Trophoblast cell (in vitro differentiated cells and primary cell): Measurements from ENCODE around the gene ASPSCR1.

Source experiments
- DNase-seq, 2 donors: peaks; one replicate each; pipeline ENCODE4 v3.0.0-alpha.2; 2016
- H2AFZ ChIP-seq: 2 replicates; pipeline ENCODE4 v1.6.1; 2013; ENCODE audit warnings: low read length, moderate library complexity, mild to moderate bottlenecking; ENCODE audit not compliant: insufficient read depth, poor library complexity
- H2AK5ac ChIP-seq: 2 replicates; pipeline ENCODE4 v1.6.1; 2013; ENCODE audit warnings: mild to moderate bottlenecking, low read length
- H2BK120ac ChIP-seq: 2 replicates; pipeline ENCODE4 v1.6.1; 2013; ENCODE audit warnings: low read length, mild to moderate bottlenecking, moderate library complexity; ENCODE audit not compliant: insufficient read depth, poor library complexity
- H2BK12ac ChIP-seq: 2 replicates; pipeline ENCODE4 v1.6.1; 2013; ENCODE audit warnings: mild to moderate bottlenecking, low read length, moderate library complexity
- H2BK5ac ChIP-seq: 2 replicates; pipeline ENCODE4 v1.6.1; 2013; ENCODE audit warnings: low read length, low read depth, moderate library complexity, mild to moderate bottlenecking; ENCODE audit not compliant: poor library complexity
- H3K14ac ChIP-seq: 2 replicates; pipeline ENCODE4 v1.6.1; 2013; ENCODE audit warnings: mild to moderate bottlenecking, low read length
- H3K18ac ChIP-seq: 2 replicates; pipeline ENCODE4 v1.6.1; 2013; ENCODE audit warnings: mild to moderate bottlenecking, low read length
- H3K23ac ChIP-seq: 2 replicates; pipeline ENCODE4 v1.6.1; 2013; ENCODE audit warnings: low read length
- H3K27ac ChIP-seq: 2 replicates; pipeline ENCODE4 v1.5.1; 2013; ENCODE audit warnings: low read depth, mild to moderate bottlenecking, inconsistent platforms, low read length, moderate library complexity
- H3K27me3 ChIP-seq: 2 replicates; pipeline ENCODE4 v1.6.1; 2013; ENCODE audit warnings: inconsistent platforms, mild to moderate bottlenecking, low read length, moderate library complexity; ENCODE audit not compliant: insufficient read depth
- H3K36me3 ChIP-seq, 2 experiments: 1 replicate in 1 of 2; 2 replicates in 1 of 2; pipeline ENCODE4 v1.6.1; 2013; ENCODE audit warnings: low read length in 2 of 2, mild to moderate bottlenecking in 2 of 2, moderate library complexity in 1 of 2; ENCODE audit not compliant: insufficient read depth in 2 of 2, control insufficient read depth in 1 of 2
- H3K4ac ChIP-seq: 2 replicates; pipeline ENCODE4 v1.6.1; 2013; ENCODE audit warnings: low read depth, mild to moderate bottlenecking, low read length, moderate library complexity
- H3K4me1 ChIP-seq, 2 experiments: 1 replicate in 1 of 2; 2 replicates in 1 of 2; pipeline ENCODE4 v1.6.1; 2013; ENCODE audit warnings: low read length in 2 of 2, mild to moderate bottlenecking in 2 of 2, moderate library complexity in 1 of 2; ENCODE audit not compliant: insufficient read depth in 2 of 2, control insufficient read depth in 1 of 2
- H3K4me2 ChIP-seq: 2 replicates; pipeline ENCODE4 v1.6.1; 2013; ENCODE audit warnings: inconsistent platforms, mild to moderate bottlenecking, low read length, moderate library complexity
- H3K4me3 ChIP-seq: 2 replicates; pipeline ENCODE4 v1.5.1; 2013; ENCODE audit warnings: mild to moderate bottlenecking, low read depth, low read length, inconsistent platforms
- H3K79me1 ChIP-seq: one replicate; pipeline ENCODE4 v1.6.1; 2013; ENCODE audit warnings: low read length
- H3K79me2 ChIP-seq: 2 replicates; pipeline ENCODE4 v1.6.1; 2013; ENCODE audit warnings: low read length, mild to moderate bottlenecking; ENCODE audit not compliant: control insufficient read depth, insufficient read depth, poor library complexity
- H3K9ac ChIP-seq: 2 replicates; pipeline ENCODE4 v1.6.1; 2013; ENCODE audit warnings: mild to moderate bottlenecking, low read length
- H3K9me3 ChIP-seq: 2 replicates; pipeline ENCODE4 v1.6.1; 2013; ENCODE audit warnings: low read depth, mild to moderate bottlenecking, control low read depth, inconsistent platforms, low read length; ENCODE audit not compliant: insufficient read depth
- H4K12ac ChIP-seq: 2 replicates; pipeline ENCODE4 v1.6.1; 2013; ENCODE audit warnings: low read depth, mild to moderate bottlenecking, low read length, moderate library complexity
- H4K8ac ChIP-seq: 2 replicates; pipeline ENCODE4 v1.6.1; 2013; ENCODE audit warnings: low read depth, mild to moderate bottlenecking, low read length, moderate library complexity
- H4K91ac ChIP-seq: one replicate; pipeline ENCODE4 v1.6.1; 2013; ENCODE audit warnings: low read depth, mild to moderate bottlenecking, low read length, moderate library complexity
- WGBS: extraction: QIAGEN DNeasy Blood & Tissue Kit; methylation state at CpG from one replicate; pipeline ENCODE4 v1.1.7; 2013; ENCODE audit warnings: missing lambda C conversion rate; ENCODE audit not compliant: insufficient read length, insufficient coverage; ENCODE audit errors: extremely low coverage; 5-methylcytosine and 5-hydroxymethylcytosine counted together

The ASPSCR1 gene

GRCh38 chr17:82033359-82034085 is 56.1 kb downstream of the ASPSCR1 start:
- Histone ChIP-seq H4K12ac (no peak overlapping the region), H4K91ac (no peak overlapping the region), H3K4ac (no peak overlapping the region), H3K36me3 (peaks cover 8 to 9% of the 10 kb centered on the region in 2 experiments), H2AK5ac (no peak overlapping the region), H2BK12ac (no peak overlapping the region), H3K23ac (no peak overlapping the region), H3K4me2 (no peak overlapping the region), H3K14ac (no peak overlapping the region), H3K4me3 (no peak overlapping the region), H3K4me1 (peaks cover 5 to 13% of the 10 kb centered on the region in 2 experiments), H3K79me2 (peaks cover 5% of the 10 kb centered on the region), H2BK5ac (no peak overlapping the region), H2AFZ (no peak overlapping the region), H3K79me1 (peaks cover 9% of the 10 kb centered on the region), H4K8ac (no peak overlapping the region), H3K27ac (no peak overlapping the region), H3K9ac (no peak overlapping the region), H3K27me3 (no peaks in the 10 kb centered on the region), H3K9me3 (peaks cover 1% of the 10 kb centered on the region), H2BK120ac (no peak overlapping the region), H3K18ac (no peak overlapping the region)
- WGBS = no CpG with 5 or more reads among the region's 38 CpGs
- no peak for DNase-seq

DNA sequence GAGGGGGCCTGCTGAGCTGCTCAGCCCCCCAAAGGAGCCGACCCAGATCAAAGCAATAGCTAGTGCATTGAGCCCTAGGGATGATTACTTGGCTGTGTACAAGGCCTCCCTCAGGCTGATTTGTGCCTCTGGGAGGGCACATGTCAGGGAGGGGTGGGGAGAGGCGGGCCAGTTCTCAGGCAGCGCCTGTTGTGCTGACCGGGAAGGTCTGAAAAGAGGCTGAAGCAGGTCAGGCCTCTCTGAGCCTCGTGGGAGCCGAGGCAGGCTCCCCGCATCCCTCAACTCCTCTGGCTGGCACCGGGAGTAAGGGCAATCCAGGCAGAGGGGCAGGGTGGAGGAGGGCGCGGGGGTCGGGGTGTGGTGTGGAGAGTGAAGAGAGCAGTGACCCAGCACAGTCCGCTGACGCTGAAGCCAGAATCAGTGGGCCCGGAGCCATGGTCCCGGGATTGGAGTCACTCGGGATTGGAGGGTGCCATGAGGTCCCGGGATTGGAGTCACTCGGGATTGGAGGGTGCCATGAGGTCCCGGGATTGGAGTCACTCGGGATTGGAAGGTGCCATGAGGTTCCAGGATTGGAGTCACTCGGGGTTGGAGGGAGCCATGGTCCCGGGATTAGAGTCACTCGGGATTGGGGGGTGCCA is 57.1 kb downstream of the ASPSCR1 start:
- H3K79me2 ChIP-seq = peaks cover 5% of the 10 kb centered on the region
- no peak overlapping the region for H3K23ac ChIP-seq
- no peak overlapping the region for H4K8ac ChIP-seq
- no peak overlapping the region for H4K91ac ChIP-seq
- H3K18ac ChIP-seq = no peak overlapping the region
- WGBS = no CpG with 5 or more reads among the region's 23 CpGs
- no peaks in the 10 kb centered on the region for H3K27me3 ChIP-seq
- no peak for DNase-seq
- H3K14ac ChIP-seq = no peak overlapping the region
- no peak overlapping the region for H2BK12ac ChIP-seq
- H3K27ac ChIP-seq = no peak overlapping the region
- H4K12ac ChIP-seq = no peak overlapping the region
- no peak overlapping the region for H3K4me3 ChIP-seq
- H2AK5ac ChIP-seq = no peak overlapping the region
- H2AFZ ChIP-seq = no peak overlapping the region
- H2BK5ac ChIP-seq = no peak overlapping the region
- H3K9ac ChIP-seq = no peak overlapping the region
- H3K4me2 ChIP-seq = no peak overlapping the region
- peaks cover 6 to 8% of the 10 kb centered on the region in 2 experiments for H3K36me3 ChIP-seq
- H3K9me3 ChIP-seq = peaks cover 1% of the 10 kb centered on the region
- peaks cover 5 to 13% of the 10 kb centered on the region in 2 experiments for H3K4me1 ChIP-seq
- no peak overlapping the region for H2BK120ac ChIP-seq
- peaks cover 9% of the 10 kb centered on the region for H3K79me1 ChIP-seq
- no peak overlapping the region for H3K4ac ChIP-seq

GRCh38 chr17:82035488-82035887 is 58.1 kb downstream of the ASPSCR1 start:
- no peak for DNase-seq
- no peak overlapping the region for H3K14ac ChIP-seq
- no peak overlapping the region for H2BK12ac ChIP-seq
- peaks cover 6 to 8% of the 10 kb centered on the region in 2 experiments for H3K36me3 ChIP-seq
- H3K27ac ChIP-seq = no peak overlapping the region
- H3K23ac ChIP-seq = no peak overlapping the region
- H3K4me1 ChIP-seq = peaks cover 5 to 13% of the 10 kb centered on the region in 2 experiments
- H3K4me2 ChIP-seq = no peak overlapping the region
- H4K8ac ChIP-seq = no peak overlapping the region
- H3K4ac ChIP-seq = no peak overlapping the region
- no peak overlapping the region for H4K91ac ChIP-seq
- H2AFZ ChIP-seq = no peak overlapping the region
- H3K4me3 ChIP-seq = no peak overlapping the region
- peaks cover 5% of the 10 kb centered on the region for H3K79me2 ChIP-seq
- H3K27me3 ChIP-seq = no peaks in the 10 kb centered on the region
- no peak overlapping the region for H2BK120ac ChIP-seq
- no CpG with 5 or more reads among the region's 8 CpGs for WGBS
- H3K79me1 ChIP-seq = peaks cover 9% of the 10 kb centered on the region
- H3K18ac ChIP-seq = no peak overlapping the region
- H3K9ac ChIP-seq = no peak overlapping the region
- no peak overlapping the region for H2BK5ac ChIP-seq
- H4K12ac ChIP-seq = no peak overlapping the region
- no peak overlapping the region for H2AK5ac ChIP-seq
- H3K9me3 ChIP-seq = no peaks in the 10 kb centered on the region

DNA sequence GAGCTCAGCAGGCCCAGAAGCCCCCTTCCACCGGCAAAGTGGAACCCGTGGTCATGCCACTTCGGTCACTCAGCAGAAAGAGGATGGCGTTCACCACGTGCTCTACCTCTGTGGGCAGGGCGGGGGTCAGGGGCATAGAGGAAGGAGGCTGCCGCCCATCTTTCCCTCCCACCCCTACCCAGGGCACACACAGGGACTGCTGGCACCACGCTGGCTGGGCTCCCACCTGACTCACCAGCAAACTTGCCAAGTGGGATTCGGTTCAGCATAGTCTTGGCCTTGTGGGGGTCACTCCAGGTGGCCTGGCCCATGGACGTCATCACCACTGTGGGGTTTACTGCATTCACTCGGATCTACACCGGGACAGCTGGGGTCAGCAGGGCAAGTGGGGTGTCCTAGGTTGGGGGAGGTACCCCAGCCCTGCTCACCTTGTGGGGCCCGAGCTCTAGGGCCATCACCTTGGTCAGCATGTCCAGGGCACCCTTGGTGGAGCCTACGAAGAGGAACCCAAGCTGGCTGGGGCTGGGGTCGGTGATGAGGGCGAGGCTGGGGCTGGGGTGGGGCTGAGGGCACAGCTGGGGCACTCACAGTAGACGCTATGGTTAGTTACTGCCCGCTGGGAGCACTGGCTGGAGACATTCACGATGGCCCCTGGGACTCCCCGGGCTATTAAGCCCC is 58.7 kb downstream of the ASPSCR1 start:
- Histone ChIP-seq H3K4me2 (peak overlapping the region; percentile 89), H2BK12ac (no peak overlapping the region), H3K79me1 (peaks cover 8% of the 10 kb centered on the region), H3K4me1 (peaks cover 5 to 13% of the 10 kb centered on the region in 2 experiments), H3K23ac (no peak overlapping the region), H4K12ac (no peak overlapping the region), H3K27me3 (no peaks in the 10 kb centered on the region), H4K8ac (no peak overlapping the region), H3K9me3 (no peaks in the 10 kb centered on the region), H2AFZ (no peak overlapping the region), H2AK5ac (no peak overlapping the region), H2BK5ac (no peak overlapping the region), H3K14ac (no peak overlapping the region), H3K27ac (no peak overlapping the region), H3K4ac (no peak overlapping the region), H3K36me3 (peaks cover 6 to 8% of the 10 kb centered on the region in 2 experiments), H2BK120ac (no peak overlapping the region), H4K91ac (no peak overlapping the region), H3K79me2 (peaks cover 5% of the 10 kb centered on the region), H3K9ac (no peak overlapping the region), H3K4me3 (no peak overlapping the region), H3K18ac (peak overlapping the region; percentile 43)
- DNase-seq = no peak
- no CpG with 5 or more reads among the region's 20 CpGs for WGBS
